Keratinocyte (primary cell): ENCODE results near the gene ARHGAP12.

Source experiments
- CTCF ChIP-seq, 3 experiments: IDR thresholded peaks in 1 of 3; conservative IDR thresholded peaks in 1 of 3; optimal IDR thresholded peaks in 1 of 3; 2 replicates in 2 of 3; 3 replicates in 1 of 3; pipeline versions ENCODE3 to v1.5.1; 2011; ENCODE audit warnings: low read length in 3 of 3, mild to moderate bottlenecking in 3 of 3, moderate library complexity in 2 of 3, control low read depth in 1 of 3, inconsistent platforms in 1 of 3; ENCODE audit not compliant: insufficient read depth in 2 of 3; ENCODE audit errors: extremely low read depth in 1 of 3
- EZH2 ChIP-seq: IDR thresholded peaks from one replicate; pipeline ENCODE4 v1.6.1; 2012; ENCODE audit warnings: inconsistent platforms, mild to moderate bottlenecking, low read length, moderate library complexity

- TF ChIP-seq EZH2 (no peak), CTCF (optimal IDR thresholded peaks at IDR 0.05 in 1 of 3, IDR thresholded peaks at IDR 0.05 in 1 of 3, conservative IDR thresholded peaks at IDR 0.05 in 1 of 3; ENCODE audit: extremely low read depth in 1 of 3, insufficient read depth in 2 of 3, low read length in 3 of 3) (no peak)
These were observed 12.4 kb upstream of the ARHGAP12 start for GRCh38 chr10:31940839-31941653.
